Measurements from ENCODE around the gene TRAP1.

The TRAP1 gene

GRCh38 chr16:3674513-3675295 lies 42.6 kb downstream of the TRAP1 start:
- CTCF ChIA-PET = interaction anchor here (0.8 kb wide), 1 partner anchor 14 kb away, joined by 3 read pairs; no protein-coding TSS in a partner anchor
- H3K9me3 ChIP-seq (ENCODE audit: control extremely low read depth in 1 of 5, control insufficient read depth in 4 of 5, insufficient read depth in 2 of 5, low read depth in 1 of 5, low read length in 4 of 5) = no peaks in the 10 kb centered on the region
- no peak for DNase-seq
- no peak overlapping the region for H3K4me3 ChIP-seq (ENCODE audit: control insufficient read depth in 1 of 7, extremely low read depth in 1 of 7, insufficient read depth in 4 of 7, low read depth in 2 of 7, low read length in 6 of 7)
- POLR2A ChIA-PET = no interaction called here
- no peaks in the 10 kb centered on the region for H3K27me3 ChIP-seq (replicated peaks in 2 of 5; ENCODE audit: control insufficient read depth in 4 of 5, insufficient read depth in 5 of 5, low read length in 4 of 5)
- H3K4me1 ChIP-seq (ENCODE audit: control extremely low read depth in 1 of 4, control insufficient read depth in 4 of 4, insufficient read depth in 4 of 4, low read length in 3 of 4) = peaks cover 0 to 7% (median 7%) of the 10 kb centered on the region in 4 experiments
- H3K27ac ChIP-seq (ENCODE audit: insufficient read depth in 1 of 2, low read depth in 1 of 2, low read length in 2 of 2, poor library complexity in 1 of 2, severe bottlenecking in 2 of 2) = no peak overlapping the region
- H3K36me3 ChIP-seq (ENCODE audit: control insufficient read depth in 4 of 4, insufficient read depth in 4 of 4, low read length in 3 of 4) = peaks cover 4 to 75% (median 40%) of the 10 kb centered on the region in 4 experiments
- 98% methylated on average over 24 of the region's 34 CpGs for WGBS (ENCODE audit: insufficient coverage)

GRCh38 chr16:3673676-3674377 lies 43.5 kb downstream of the TRAP1 start:
- Histone ChIP-seq H3K4me1 (ENCODE audit: control extremely low read depth in 1 of 4, control insufficient read depth in 4 of 4, insufficient read depth in 4 of 4, low read length in 3 of 4) (peaks cover 0 to 13% (median 12%) of the 10 kb centered on the region in 4 experiments), H3K9me3 (ENCODE audit: control extremely low read depth in 1 of 5, control insufficient read depth in 4 of 5, insufficient read depth in 2 of 5, low read depth in 1 of 5, low read length in 4 of 5) (no peaks in the 10 kb centered on the region), H3K4me3 (ENCODE audit: control insufficient read depth in 1 of 7, extremely low read depth in 1 of 7, insufficient read depth in 4 of 7, low read depth in 2 of 7, low read length in 6 of 7) (no peak overlapping the region), H3K36me3 (ENCODE audit: control insufficient read depth in 4 of 4, insufficient read depth in 4 of 4, low read length in 3 of 4) (peaks cover 3 to 75% (median 37%) of the 10 kb centered on the region in 4 experiments), H3K27ac (ENCODE audit: insufficient read depth in 1 of 2, low read depth in 1 of 2, low read length in 2 of 2, poor library complexity in 1 of 2, severe bottlenecking in 2 of 2) (no peak overlapping the region), H3K27me3 (replicated peaks in 2 of 5; ENCODE audit: control insufficient read depth in 4 of 5, insufficient read depth in 5 of 5, low read length in 4 of 5) (no peaks in the 10 kb centered on the region)
- ChIA-PET CTCF (no interaction called here), POLR2A (no interaction called here)
- 97% methylated on average over 10 of the region's 13 CpGs for WGBS (ENCODE audit: insufficient coverage)
- DNase-seq = no peak

- Histone ChIP-seq H3K4me3 (ENCODE audit: control insufficient read depth in 1 of 7, extremely low read depth in 1 of 7, insufficient read depth in 4 of 7, low read depth in 2 of 7, low read length in 6 of 7) (no peak overlapping the region), H3K9me3 (ENCODE audit: control extremely low read depth in 1 of 5, control insufficient read depth in 4 of 5, insufficient read depth in 2 of 5, low read depth in 1 of 5, low read length in 4 of 5) (no peaks in the 10 kb centered on the region), H3K27ac (ENCODE audit: insufficient read depth in 1 of 2, low read depth in 1 of 2, low read length in 2 of 2, poor library complexity in 1 of 2, severe bottlenecking in 2 of 2) (no peak overlapping the region), H3K4me1 (ENCODE audit: control extremely low read depth in 1 of 4, control insufficient read depth in 4 of 4, insufficient read depth in 4 of 4, low read length in 3 of 4) (peaks cover 0 to 18% (median 16%) of the 10 kb centered on the region in 4 experiments), H3K36me3 (ENCODE audit: control insufficient read depth in 4 of 4, insufficient read depth in 4 of 4, low read length in 3 of 4) (peaks cover 5 to 77% (median 37%) of the 10 kb centered on the region in 4 experiments), H3K27me3 (replicated peaks in 2 of 5; ENCODE audit: control insufficient read depth in 4 of 5, insufficient read depth in 5 of 5, low read length in 4 of 5) (no peaks in the 10 kb centered on the region)
- 97% methylated on average over 16 of the region's 18 CpGs for WGBS (ENCODE audit: insufficient coverage)
- ChIA-PET POLR2A (no interaction called here), CTCF (no interaction called here)
- DNase-seq = no peak
These were observed 44.1 kb downstream of the TRAP1 start for GRCh38 chr16:3673201-3673600.

GRCh38 chr16:3672571-3673041 lies 44.7 kb downstream of the TRAP1 start:
- Histone ChIP-seq H3K36me3 (ENCODE audit: control insufficient read depth in 4 of 4, insufficient read depth in 4 of 4, low read length in 3 of 4) (peaks cover 5 to 72% (median 34%) of the 10 kb centered on the region in 4 experiments), H3K4me1 (ENCODE audit: control extremely low read depth in 1 of 4, control insufficient read depth in 4 of 4, insufficient read depth in 4 of 4, low read length in 3 of 4) (peaks cover 0 to 18% (median 16%) of the 10 kb centered on the region in 4 experiments), H3K9me3 (ENCODE audit: control extremely low read depth in 1 of 5, control insufficient read depth in 4 of 5, insufficient read depth in 2 of 5, low read depth in 1 of 5, low read length in 4 of 5) (no peaks in the 10 kb centered on the region), H3K4me3 (ENCODE audit: control insufficient read depth in 1 of 7, extremely low read depth in 1 of 7, insufficient read depth in 4 of 7, low read depth in 2 of 7, low read length in 6 of 7) (no peak overlapping the region), H3K27me3 (replicated peaks in 2 of 5; ENCODE audit: control insufficient read depth in 4 of 5, insufficient read depth in 5 of 5, low read length in 4 of 5) (no peaks in the 10 kb centered on the region), H3K27ac (ENCODE audit: insufficient read depth in 1 of 2, low read depth in 1 of 2, low read length in 2 of 2, poor library complexity in 1 of 2, severe bottlenecking in 2 of 2) (no peak overlapping the region)
- DNase-seq = no peak
- POLR2A ChIA-PET = no interaction called here
- WGBS (ENCODE audit: insufficient coverage) = 99% methylated on average over 25 of the region's 26 CpGs
- CTCF ChIA-PET = no interaction called here

GRCh38 chr16:3671424-3671823 lies 45.9 kb downstream of the TRAP1 start:
- H3K36me3 ChIP-seq (ENCODE audit: control insufficient read depth in 4 of 4, insufficient read depth in 4 of 4, low read length in 3 of 4) = peaks cover 7 to 71% (median 30%) of the 10 kb centered on the region in 4 experiments
- 93% methylated on average over 8 of the region's 11 CpGs for WGBS (ENCODE audit: insufficient coverage)
- peaks cover 0 to 18% (median 16%) of the 10 kb centered on the region in 4 experiments for H3K4me1 ChIP-seq (ENCODE audit: control extremely low read depth in 1 of 4, control insufficient read depth in 4 of 4, insufficient read depth in 4 of 4, low read length in 3 of 4)
- no peaks in the 10 kb centered on the region for H3K9me3 ChIP-seq (ENCODE audit: control extremely low read depth in 1 of 5, control insufficient read depth in 4 of 5, insufficient read depth in 2 of 5, low read depth in 1 of 5, low read length in 4 of 5)
- CTCF ChIA-PET = no interaction called here
- no peak for DNase-seq
- no peak overlapping the region for H3K27ac ChIP-seq (ENCODE audit: insufficient read depth in 1 of 2, low read depth in 1 of 2, low read length in 2 of 2, poor library complexity in 1 of 2, severe bottlenecking in 2 of 2)
- H3K27me3 ChIP-seq (replicated peaks in 2 of 5; ENCODE audit: control insufficient read depth in 4 of 5, insufficient read depth in 5 of 5, low read length in 4 of 5) = no peaks in the 10 kb centered on the region
- H3K4me3 ChIP-seq (ENCODE audit: control insufficient read depth in 1 of 7, extremely low read depth in 1 of 7, insufficient read depth in 4 of 7, low read depth in 2 of 7, low read length in 6 of 7) = no peak overlapping the region
- POLR2A ChIA-PET = no interaction called here

- Histone ChIP-seq H3K36me3 (ENCODE audit: control insufficient read depth in 4 of 4, insufficient read depth in 4 of 4, low read length in 3 of 4) (peaks cover 7 to 69% (median 34%) of the 10 kb centered on the region in 4 experiments), H3K27me3 (replicated peaks in 2 of 5; ENCODE audit: control insufficient read depth in 4 of 5, insufficient read depth in 5 of 5, low read length in 4 of 5) (no peaks in the 10 kb centered on the region), H3K4me3 (ENCODE audit: control insufficient read depth in 1 of 7, extremely low read depth in 1 of 7, insufficient read depth in 4 of 7, low read depth in 2 of 7, low read length in 6 of 7) (no peak overlapping the region), H3K9me3 (ENCODE audit: control extremely low read depth in 1 of 5, control insufficient read depth in 4 of 5, insufficient read depth in 2 of 5, low read depth in 1 of 5, low read length in 4 of 5) (no peaks in the 10 kb centered on the region), H3K27ac (ENCODE audit: insufficient read depth in 1 of 2, low read depth in 1 of 2, low read length in 2 of 2, poor library complexity in 1 of 2, severe bottlenecking in 2 of 2) (no peak overlapping the region), H3K4me1 (ENCODE audit: control extremely low read depth in 1 of 4, control insufficient read depth in 4 of 4, insufficient read depth in 4 of 4, low read length in 3 of 4) (peaks cover 0 to 18% (median 16%) of the 10 kb centered on the region in 4 experiments)
- ChIA-PET CTCF (no interaction called here), POLR2A (no interaction called here)
- 73% methylated on average over 9 of the region's 13 CpGs for WGBS (ENCODE audit: insufficient coverage)
- no peak for DNase-seq
These were observed 46.6 kb downstream of the TRAP1 start for GRCh38 chr16:3670711-3671110.

GRCh38 chr16:3669082-3669481 lies 48.2 kb downstream of the TRAP1 start:
- peak in 2 of 3 donors; percentile 21 to 76 for DNase-seq
- CTCF ChIA-PET = interaction anchor here (1.0 kb wide), 1 partner anchor 15 kb away, joined by 3 read pairs; no protein-coding TSS in a partner anchor
- H3K4me1 ChIP-seq (ENCODE audit: control extremely low read depth in 1 of 4, control insufficient read depth in 4 of 4, insufficient read depth in 4 of 4, low read length in 3 of 4) = peaks cover 0 to 18% (median 16%) of the 10 kb centered on the region in 4 experiments
- 68% methylated on average over 10 of the region's 10 CpGs for WGBS (ENCODE audit: insufficient coverage)
- H3K9me3 ChIP-seq (ENCODE audit: control extremely low read depth in 1 of 5, control insufficient read depth in 4 of 5, insufficient read depth in 2 of 5, low read depth in 1 of 5, low read length in 4 of 5) = no peaks in the 10 kb centered on the region
- H3K4me3 ChIP-seq (ENCODE audit: control insufficient read depth in 1 of 7, extremely low read depth in 1 of 7, insufficient read depth in 4 of 7, low read depth in 2 of 7, low read length in 6 of 7) = peak overlapping the region in 2 of 7 experiments; percentile 4 to 38
- POLR2A ChIA-PET = no interaction called here
- H3K27me3 ChIP-seq (replicated peaks in 2 of 5; ENCODE audit: control insufficient read depth in 4 of 5, insufficient read depth in 5 of 5, low read length in 4 of 5) = no peaks in the 10 kb centered on the region
- H3K36me3 ChIP-seq (ENCODE audit: control insufficient read depth in 4 of 4, insufficient read depth in 4 of 4, low read length in 3 of 4) = peaks cover 5 to 69% (median 33%) of the 10 kb centered on the region in 4 experiments
- no peak overlapping the region for H3K27ac ChIP-seq (ENCODE audit: insufficient read depth in 1 of 2, low read depth in 1 of 2, low read length in 2 of 2, poor library complexity in 1 of 2, severe bottlenecking in 2 of 2)
